ENCODE data around the gene USF3.

Gene USF3

DNA sequence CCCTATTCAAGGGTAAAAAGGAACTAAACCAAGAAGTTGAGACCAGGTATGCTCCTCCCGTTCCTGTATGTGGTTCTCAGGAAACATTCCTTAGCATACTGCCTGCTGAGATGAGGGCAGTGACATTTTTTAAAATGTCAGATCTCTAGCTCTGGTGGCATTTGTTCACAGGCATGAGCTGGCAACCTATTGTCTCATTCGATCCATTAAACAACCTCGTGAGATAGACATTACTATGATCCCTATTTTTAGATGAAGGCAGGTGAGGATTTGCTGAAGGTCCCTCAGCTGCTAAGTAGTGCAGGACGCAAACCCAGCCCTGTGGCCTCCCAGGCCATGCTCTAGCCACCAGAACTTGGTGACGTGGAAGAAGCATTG is 89.2 kb downstream of the USF3 start:
- no peak for DNase-seq (ENCODE audit: low spot score)

DNA sequence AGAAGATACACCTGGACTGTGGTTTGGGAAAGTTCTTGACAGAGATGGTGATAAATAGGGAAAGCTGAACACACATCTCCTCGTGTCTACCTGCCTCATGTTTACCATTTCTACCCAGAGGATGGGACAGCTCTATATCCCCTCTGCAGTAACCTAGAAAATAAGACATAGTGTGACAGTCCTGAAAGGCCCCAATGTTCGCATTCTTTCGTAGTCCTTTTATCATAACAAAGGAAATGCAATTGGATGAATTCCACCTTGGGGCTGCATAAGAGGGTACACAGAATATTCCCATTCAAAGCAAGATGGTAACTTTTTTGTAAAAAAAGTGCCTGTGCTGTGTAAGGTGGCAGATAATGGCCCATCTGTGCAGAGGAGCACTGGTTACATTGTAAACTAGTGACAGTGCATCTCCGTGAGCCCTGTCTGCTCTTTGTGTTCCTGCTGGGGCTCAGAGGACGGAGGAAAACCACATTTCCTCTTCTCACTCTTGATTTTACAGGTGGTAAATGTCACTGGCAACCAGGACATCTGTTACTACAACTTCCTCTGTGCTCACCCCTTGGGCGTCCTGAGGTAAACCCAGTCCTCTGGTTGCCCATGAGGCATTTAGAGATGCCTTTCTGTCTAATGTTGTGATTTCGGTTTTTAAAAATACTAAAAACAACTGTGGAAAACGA is 89.8 kb downstream of the USF3 start:
- no peak for DNase-seq (ENCODE audit: low spot score)

DNA sequence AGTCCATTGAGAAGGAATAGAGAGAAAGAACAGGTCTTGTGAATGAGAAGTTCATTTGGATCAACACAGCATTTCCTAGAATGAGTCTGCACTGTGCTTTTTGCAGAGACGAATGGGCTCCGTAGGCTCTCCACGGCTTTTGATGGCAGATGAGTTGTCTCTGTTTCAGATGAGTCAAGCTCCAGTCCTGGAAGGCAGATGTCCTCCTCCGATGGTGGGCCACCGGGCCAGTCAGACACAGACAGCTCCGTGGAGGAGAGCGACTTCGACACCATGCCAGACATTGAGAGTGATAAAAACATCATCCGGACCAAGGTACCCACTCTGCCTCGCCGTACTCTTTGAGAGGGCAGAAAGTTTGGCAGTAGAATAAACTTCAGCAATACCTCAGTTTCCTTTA is 93.6 kb downstream of the USF3 start:
- DNase-seq (ENCODE audit: low spot score), result no peak

DNA sequence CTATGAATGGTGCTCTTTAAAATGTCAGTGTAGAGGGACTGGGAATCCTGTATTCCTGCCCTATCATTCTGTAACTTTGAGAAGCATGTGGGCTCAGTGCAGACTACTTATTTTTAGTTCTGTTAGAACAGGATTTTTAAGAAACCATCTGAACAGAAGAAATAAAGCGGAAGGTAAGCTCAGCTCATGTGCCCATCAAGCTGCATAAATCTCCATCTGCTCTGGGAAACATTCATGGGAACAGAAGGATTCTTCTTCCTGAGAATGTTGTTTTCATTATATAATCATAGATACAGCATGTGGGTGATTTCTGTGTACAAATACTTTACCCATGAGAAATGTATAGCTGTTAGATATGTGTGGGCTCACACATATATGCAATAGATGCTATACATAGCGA is 94.2 kb downstream of the USF3 start:
- DNase-seq (ENCODE audit: low spot score), result no peak

DNA sequence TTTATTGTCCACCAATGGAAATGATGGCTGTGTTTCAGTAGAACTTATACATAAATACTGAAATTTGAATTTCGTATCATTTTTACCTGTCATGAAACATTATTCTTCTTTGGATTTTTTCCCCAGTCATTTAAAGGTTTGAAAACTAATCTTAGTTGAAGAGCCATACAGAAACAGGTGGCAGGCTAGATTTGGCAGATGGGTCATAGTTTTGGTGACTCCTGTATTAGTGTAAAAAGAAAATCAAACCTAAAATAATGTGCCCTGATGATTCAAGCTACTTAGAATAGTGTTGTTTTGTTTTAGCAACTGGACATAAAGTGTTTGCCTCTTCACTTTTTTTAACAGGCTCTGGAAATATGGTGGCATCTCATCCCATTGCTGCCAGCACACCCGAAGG is 95.2 kb downstream of the USF3 start:
- no peak for DNase-seq (ENCODE audit: low spot score)

DNA sequence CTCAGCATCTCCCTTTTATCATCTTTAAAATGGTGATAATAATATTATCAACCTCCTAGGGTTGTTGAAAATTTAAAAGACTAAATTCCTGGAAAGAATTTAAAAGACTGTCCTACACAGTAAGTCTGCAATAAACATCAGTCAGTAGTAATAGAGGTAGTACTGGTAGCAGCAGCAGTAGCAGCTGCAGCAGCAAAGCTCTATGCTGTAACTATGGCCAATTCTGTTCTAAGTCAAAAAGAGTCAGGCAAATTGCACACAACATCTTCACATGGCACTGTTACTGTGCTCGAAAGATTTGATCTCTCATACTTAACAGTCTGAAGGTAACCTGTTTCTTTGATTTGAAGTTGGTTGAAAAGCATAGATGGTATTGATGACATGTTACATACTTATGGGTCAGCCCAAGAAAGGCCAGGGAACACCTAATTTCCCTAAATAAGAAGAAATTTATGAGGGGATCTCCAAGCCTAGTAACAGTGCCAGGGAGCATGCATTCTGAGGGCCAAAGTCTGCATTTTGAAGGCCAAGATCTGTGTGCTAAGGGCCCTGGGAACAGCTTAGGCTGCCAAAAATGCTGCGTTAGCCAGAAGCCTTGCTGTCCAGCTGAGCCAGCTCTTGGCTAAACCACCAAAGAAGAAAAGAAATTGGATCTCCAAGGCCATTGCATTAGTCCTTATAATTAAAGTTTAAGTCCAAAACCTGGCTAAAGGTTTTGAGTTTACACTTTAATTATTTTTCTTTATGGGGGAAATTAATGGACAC is 95.8 kb downstream of the USF3 start:
- DNase-seq (ENCODE audit: low spot score), result peak; percentile 45
